Measurements from ENCODE around the gene CCNG1. TPM values are rescaled to one million over a fixed set of nuclear protein-coding genes. Genes with fewer than 3 reads are reported as not detected.
A peak's percentile ranks its signal among the peaks of the same experiment; 100 is the strongest.
"Not testable (repeated sequence)": the region's sequence is repeated elsewhere in the genome, so short reads cannot be mapped to it uniquely, and the experiment has no call there.

CCNG1 gene
- total RNA-seq (2014; rRNA removed) (60.9 and 70.0 TPM in 2 replicates), Bru-seq, nascent RNA (percentile 95 among the genes with signal in this experiment), BruChase-seq, experiment 1, labeled RNA remaining after a 6-hour chase (percentile 97 among the genes with signal in this experiment), BruChase-seq, experiment 2, labeled RNA remaining after a 2-hour chase (percentile 90 among the genes with signal in this experiment)
- long read RNA-seq, transcript CCNG1-201 (7 exons, 2,458 nt), result major isoform, 277 of 432 reads
- long read RNA-seq, transcript CCNG1-202 (8 exons, 2,366 nt), result minor isoform, 84 of 432 reads
- long read RNA-seq, partial matches to known transcripts, result 4 of 432 reads
- long read RNA-seq, other reads (novel, unspliced or antisense), result 66 of 432 reads

GRCh38 chr5:163437309-163438182, at the start of gene CCNG1:
CCNG1 (plus strand) TSS chr5:163437595; CDS start chr5:163439257, 1,662 bp downstream.
- ChIA-PET CTCF (interaction anchor here (1.0 kb wide), 1 partner anchor 23 kb away, joined by 3 read pairs; the partner anchor contains the start of gene HMMR), POLR2A (ENCODE audit: unreplicated experiment) (interaction anchor here (0.5 to 0.7 kb wide), 4 partner anchors 11 to 31 kb away, joined by 3 to 7 read pairs (median 4); partner anchors contain the start of gene HMMR)
- Histone ChIP-seq H3K4me3 (ENCODE audit: low read length) (peak within 1 kb of the TSS; percentile 98), H3K27ac (ENCODE audit: low read length) (0 out of 2 replicates have a peak within 1 kb of the TSS, but pooled peaks have one; percentile 12), H3K4me2 (ENCODE audit: low read length) (peak within 1 kb of the TSS; percentile 98), H3K9me3 (ENCODE audit: low read length) (no peaks in the 10 kb centered on the region), H3K9ac (ENCODE audit: low read length) (peak within 1 kb of the TSS; percentile 88), H2AFZ (ENCODE audit: low read length) (peak within 1 kb of the TSS; percentile 93), H3F3A (ENCODE audit: low read length, unreplicated experiment) (no peaks in the 10 kb centered on the region), H4K20me1 (ENCODE audit: low read length) (peaks cover 21% of the 10 kb centered on the region), H3K36me3 (ENCODE audit: low read depth, low read length) (peaks cover 29% of the 10 kb centered on the region), H3K79me2 (ENCODE audit: low read length) (peaks cover 40% of the 10 kb centered on the region), H3K4me1 (ENCODE audit: insufficient read depth, low read length) (peaks cover 29% of the 10 kb centered on the region), H3K9me2 (replicated peaks; ENCODE audit: low read length) (no peaks in the 10 kb centered on the region), H3K27me3 (ENCODE audit: low read length) (no peaks in the 10 kb centered on the region)
- no TSS peak for BruUV-seq (replicated peaks)
- ATAC-seq, result peak; percentile 92
- intact Hi-C loops (cut with micrococcal nuclease), result loop anchor here (1.0 to 2.0 kb wide), 3 partner anchors 23 to 67 kb away; partner anchors contain the start of genes HMMR, MAT2B and NUDCD2
- no peak for TF ChIP-seq EZH2 (IDR thresholded peaks at IDR 0.05; ENCODE audit: low read length, unreplicated experiment)
- no peak for TF ChIP-seq CTCF (conservative IDR thresholded peaks at IDR 0.05; ENCODE audit: low read depth, low read length)
- no peak for TF ChIP-seq EZH2phosphoT487 (IDR thresholded peaks at IDR 0.05; ENCODE audit: borderline replicate concordance, low read length)
- DNase-seq, result peak; percentile 97

- Histone ChIP-seq H3K9me2 (replicated peaks; ENCODE audit: low read length) (no peaks in the 10 kb centered on the region), H3K36me3 (ENCODE audit: low read depth, low read length) (no peaks in the 10 kb centered on the region), H3K27me3 (ENCODE audit: low read length) (no peaks in the 10 kb centered on the region), H2AFZ (ENCODE audit: low read length) (no peak overlapping the region), H3K79me2 (ENCODE audit: low read length) (no peaks in the 10 kb centered on the region), H4K20me1 (ENCODE audit: low read length) (no peaks in the 10 kb centered on the region), H3K9ac (ENCODE audit: low read length) (no peak overlapping the region), H3K9me3 (ENCODE audit: low read length) (no peaks in the 10 kb centered on the region), H3K4me1 (ENCODE audit: insufficient read depth, low read length) (no peaks in the 10 kb centered on the region), H3K27ac (ENCODE audit: low read length) (no peak overlapping the region), H3F3A (ENCODE audit: low read length, unreplicated experiment) (no peaks in the 10 kb centered on the region), H3K4me2 (ENCODE audit: low read length) (no peak overlapping the region), H3K4me3 (ENCODE audit: low read length) (no peak overlapping the region)
- BruUV-seq (replicated peaks), result no TSS peak
- ATAC-seq (no peak), DNase-seq (no peak)
- CTCF ChIA-PET, result no interaction called here
- intact Hi-C loops (cut with micrococcal nuclease), result no loop called here
- no peak for TF ChIP-seq CTCF (conservative IDR thresholded peaks at IDR 0.05; ENCODE audit: low read depth, low read length)
- TF ChIP-seq EZH2phosphoT487 (IDR thresholded peaks at IDR 0.05; ENCODE audit: borderline replicate concordance, low read length), result no peak
- TF ChIP-seq EZH2 (IDR thresholded peaks at IDR 0.05; ENCODE audit: low read length, unreplicated experiment), result no peak
- POLR2A ChIA-PET (ENCODE audit: unreplicated experiment), result no interaction called here
Measured at GRCh38 chr5:163395792-163396191, 41.6 kb upstream of the CCNG1 start.

GRCh38 chr5:163396818-163397340, 40.5 kb upstream of the CCNG1 start:
- H3K9me2 ChIP-seq (replicated peaks; ENCODE audit: low read length); H3K4me1 ChIP-seq (ENCODE audit: insufficient read depth, low read length); POLR2A ChIA-PET (ENCODE audit: unreplicated experiment); H3K9me3 ChIP-seq (ENCODE audit: low read length); H3K79me2 ChIP-seq (ENCODE audit: low read length); H4K20me1 ChIP-seq (ENCODE audit: low read length); H3K27me3 ChIP-seq (ENCODE audit: low read length); ATAC-seq; H3K4me3 ChIP-seq (ENCODE audit: low read length); intact Hi-C loops (cut with micrococcal nuclease); H3K27ac ChIP-seq (ENCODE audit: low read length); DNase-seq; H3K36me3 ChIP-seq (ENCODE audit: low read depth, low read length); H3K9ac ChIP-seq (ENCODE audit: low read length); H3F3A ChIP-seq (ENCODE audit: low read length, unreplicated experiment); H3K4me2 ChIP-seq (ENCODE audit: low read length); CTCF ChIA-PET; H2AFZ ChIP-seq (ENCODE audit: low read length); BruUV-seq (replicated peaks): not testable (repeated sequence)
